HepG2 (cell line): ENCODE measurements around the gene MTF2. TPM values are rescaled to one million over a fixed set of nuclear protein-coding genes. Genes with fewer than 3 reads are reported as not detected.
A peak's percentile ranks its signal among the peaks of the same experiment; 100 is the strongest.

Experiments used
- FOXJ3 ChIP-seq: sonication (generic); formaldehyde crosslinking; IDR thresholded peaks from 2 replicates; pipeline ENCODE4 v1.4.0; 2020; ENCODE audit warnings: missing genetic modification reagents, mild to moderate bottlenecking, borderline replicate concordance
- NR2C2 ChIP-seq: sonication (generic); formaldehyde crosslinking; IDR thresholded peaks from 2 replicates; pipeline ENCODE4 v1.4.0; 2020; ENCODE audit warnings: missing genetic modification reagents, mild to moderate bottlenecking, moderate library complexity, borderline replicate concordance
- PTBP1 ChIP-seq: fragments of 200-400 bp; formaldehyde crosslinking; IDR thresholded peaks from 2 replicates; pipeline ENCODE4 v1.6.1; 2018; ENCODE audit warnings: low read length, low read depth; ENCODE audit not compliant: poor library complexity, severe bottlenecking
- TCF7L2 ChIP-seq: IDR thresholded peaks from 2 replicates; pipeline ENCODE4 v1.6.1; 2011; ENCODE audit warnings: mild to moderate bottlenecking, low read depth, low read length, moderate library complexity
- U2AF1 ChIP-seq: fragments of 200-400 bp; formaldehyde crosslinking; optimal IDR thresholded peaks from 2 replicates; pipeline ENCODE3; 2017; ENCODE audit warnings: mild to moderate bottlenecking, low read depth, low read length
- ZNF282 ChIP-seq: fragments of 450-650 bp; IDR thresholded peaks from 2 replicates; pipeline ENCODE4 v1.6.1; 2018; ENCODE audit not compliant: partially characterized antibody
- ZNF761 ChIP-seq: sonication (generic); formaldehyde crosslinking; conservative IDR thresholded peaks from 2 replicates; pipeline ENCODE4 v1.4.0; 2020; ENCODE audit warnings: mild to moderate bottlenecking, missing genetic modification reagents
- polyA plus RNA-seq, 8 experiments: library from polyadenylated mRNA; depleted of rRNA in 3 of 8; stranded (reverse) in 7 of 8; unstranded in 1 of 8; fragments of >200 nt; fragmentation: Illumina TruSeq in 4 of 8; extraction: Trizol in 4 of 8; gene quantifications; 2 replicates each; pipeline versions ENCODE4 v1.2.1 to v1.2.3, GENCODE V29; 2011 to 2016; ENCODE audit warnings: low read depth in 4 of 8, missing spikeins in 1 of 8, mixed read lengths in 1 of 8; ENCODE audit not compliant: insufficient read depth in 1 of 8
- total RNA-seq, 5 experiments: library from RNA; depleted of rRNA; stranded (reverse); fragments of >200 nt; fragmentation: Illumina TruSeq; extraction: Trizol; gene quantifications; 2 replicates each; pipeline ENCODE4 v1.2.3, GENCODE V29; 2016; ENCODE audit warnings: low read depth in 1 of 5
- TF ChIP-seq, protein P1 (sequence below): sonication (generic); formaldehyde crosslinking; IDR thresholded peaks from 2 replicates; pipeline ENCODE4 v1.4.0; 2020; ENCODE audit warnings: low read depth, missing genetic modification reagents
- TF ChIP-seq, protein P2 (sequence below): sonication (generic); formaldehyde crosslinking; IDR thresholded peaks from 2 replicates; pipeline ENCODE4 v1.5.0; 2020; ENCODE audit warnings: missing genetic modification reagents
- TF ChIP-seq, protein P3 (sequence below): sonication (generic); formaldehyde crosslinking; IDR thresholded peaks from 2 replicates; pipeline ENCODE4 v1.4.0; 2020; ENCODE audit warnings: missing genetic modification reagents
- TF ChIP-seq, protein P4 (sequence below): sonication (generic); formaldehyde crosslinking; IDR thresholded peaks from 2 replicates; pipeline ENCODE4 v1.4.0; 2020; ENCODE audit warnings: missing genetic modification reagents
- TF ChIP-seq, protein P5 (sequence below), 2 experiments: sonication (generic) in 1 of 2; formaldehyde crosslinking in 1 of 2; IDR thresholded peaks; 2 replicates each; pipeline versions ENCODE4 v1.4.0 to v1.6.1; 2016 to 2020; ENCODE audit warnings: borderline replicate concordance in 1 of 2, low read depth in 1 of 2, mild to moderate bottlenecking in 1 of 2, missing genetic modification reagents in 1 of 2
- TF ChIP-seq, protein P6 (sequence below): IDR thresholded peaks from 2 replicates; pipeline ENCODE4 v1.6.1; 2018; ENCODE audit warnings: missing genetic modification reagents, mild to moderate bottlenecking, missing compliant biosample characterization

The MTF2 gene
- total and polyA plus RNA-seq, 2 of the 13 experiments (the other 11 are each of a cell fraction or from before 2014, with no cell fraction given), result 48.7 to 53.9 TPM

DNA sequence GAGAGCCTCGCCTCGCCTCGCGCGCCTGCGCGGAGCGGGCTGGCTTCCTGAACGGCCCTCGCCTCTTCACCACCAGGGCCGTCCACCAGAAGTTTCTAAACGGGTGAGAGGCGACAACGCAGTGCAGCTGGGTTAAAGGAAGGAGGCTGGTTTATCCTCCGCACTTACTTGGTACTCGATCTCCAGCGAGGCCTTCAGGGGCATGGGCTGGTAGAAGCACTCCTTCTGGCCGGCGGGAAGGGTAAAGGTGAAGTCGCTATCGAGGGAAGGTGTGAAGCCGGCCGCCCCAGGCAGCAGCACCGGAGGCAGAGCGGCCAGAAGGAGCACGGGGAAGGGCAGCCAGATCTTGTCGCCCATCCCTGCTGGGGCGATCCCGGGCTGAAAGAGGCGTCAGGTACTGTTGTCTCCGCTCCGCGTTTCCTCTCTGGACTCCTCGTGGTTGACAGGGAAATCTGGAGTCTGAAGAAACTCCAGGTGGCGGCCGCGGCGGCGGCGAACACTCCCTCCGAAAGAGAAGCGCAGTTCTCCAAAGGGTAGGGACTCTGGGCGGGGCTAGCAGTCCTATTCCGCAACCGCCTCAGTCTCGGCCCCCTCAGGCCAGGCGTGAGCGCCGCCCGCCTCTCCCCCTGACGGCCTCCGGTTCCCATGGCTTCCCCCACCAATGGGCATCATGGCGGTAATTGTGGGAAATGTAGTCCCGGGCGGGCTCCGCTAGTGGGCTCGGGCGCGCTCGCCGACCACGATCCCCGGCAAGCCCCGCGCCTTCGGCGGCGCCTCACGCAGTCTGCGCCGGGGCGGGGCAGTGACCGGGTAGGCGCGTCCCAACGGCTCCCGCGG, 101.0 kb downstream of the MTF2 start, which contains the start of gene TMED5 (continued):
- TF ChIP-seq FOXJ3 (peak; percentile 69; the same call in 1 of the 2 replicates), PTBP1 (no peak), NR2C2 (CRISPR knock-in tag) (peak; percentile 74; the same call in 1 of the 2 replicates), U2AF1 (no peak), TCF7L2 (no peak), ZNF282 (no peak), ZNF761 (CRISPR knock-in tag) (no peak)
- TF ChIP-seq, protein P1, sequence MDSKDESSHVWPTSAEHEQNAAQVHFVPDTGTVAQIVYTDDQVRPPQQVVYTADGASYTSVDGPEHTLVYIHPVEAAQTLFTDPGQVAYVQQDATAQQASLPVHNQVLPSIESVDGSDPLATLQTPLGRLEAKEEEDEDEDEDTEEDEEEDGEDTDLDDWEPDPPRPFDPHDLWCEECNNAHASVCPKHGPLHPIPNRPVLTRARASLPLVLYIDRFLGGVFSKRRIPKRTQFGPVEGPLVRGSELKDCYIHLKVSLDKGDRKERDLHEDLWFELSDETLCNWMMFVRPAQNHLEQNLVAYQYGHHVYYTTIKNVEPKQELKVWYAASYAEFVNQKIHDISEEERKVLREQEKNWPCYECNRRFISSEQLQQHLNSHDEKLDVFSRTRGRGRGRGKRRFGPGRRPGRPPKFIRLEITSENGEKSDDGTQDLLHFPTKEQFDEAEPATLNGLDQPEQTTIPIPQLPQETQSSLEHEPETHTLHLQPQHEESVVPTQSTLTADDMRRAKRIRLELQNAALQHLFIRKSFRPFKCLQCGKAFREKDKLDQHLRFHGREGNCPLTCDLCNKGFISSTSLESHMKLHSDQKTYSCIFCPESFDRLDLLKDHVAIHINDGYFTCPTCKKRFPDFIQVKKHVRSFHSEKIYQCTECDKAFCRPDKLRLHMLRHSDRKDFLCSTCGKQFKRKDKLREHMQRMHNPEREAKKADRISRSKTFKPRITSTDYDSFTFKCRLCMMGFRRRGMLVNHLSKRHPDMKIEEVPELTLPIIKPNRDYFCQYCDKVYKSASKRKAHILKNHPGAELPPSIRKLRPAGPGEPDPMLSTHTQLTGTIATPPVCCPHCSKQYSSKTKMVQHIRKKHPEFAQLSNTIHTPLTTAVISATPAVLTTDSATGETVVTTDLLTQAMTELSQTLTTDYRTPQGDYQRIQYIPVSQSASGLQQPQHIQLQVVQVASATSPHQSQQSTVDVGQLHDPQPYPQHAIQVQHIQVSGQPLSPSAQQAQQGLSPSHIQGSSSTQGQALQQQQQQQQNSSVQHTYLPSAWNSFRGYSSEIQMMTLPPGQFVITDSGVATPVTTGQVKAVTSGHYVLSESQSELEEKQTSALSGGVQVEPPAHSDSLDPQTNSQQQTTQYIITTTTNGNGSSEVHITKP (CRISPR knock-in tag), result no peak; the same call in 1 of the 2 replicates
- TF ChIP-seq, protein P2, sequence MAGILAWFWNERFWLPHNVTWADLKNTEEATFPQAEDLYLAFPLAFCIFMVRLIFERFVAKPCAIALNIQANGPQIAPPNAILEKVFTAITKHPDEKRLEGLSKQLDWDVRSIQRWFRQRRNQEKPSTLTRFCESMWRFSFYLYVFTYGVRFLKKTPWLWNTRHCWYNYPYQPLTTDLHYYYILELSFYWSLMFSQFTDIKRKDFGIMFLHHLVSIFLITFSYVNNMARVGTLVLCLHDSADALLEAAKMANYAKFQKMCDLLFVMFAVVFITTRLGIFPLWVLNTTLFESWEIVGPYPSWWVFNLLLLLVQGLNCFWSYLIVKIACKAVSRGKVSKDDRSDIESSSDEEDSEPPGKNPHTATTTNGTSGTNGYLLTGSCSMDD (CRISPR knock-in tag), result no peak
- TF ChIP-seq, protein P3, sequence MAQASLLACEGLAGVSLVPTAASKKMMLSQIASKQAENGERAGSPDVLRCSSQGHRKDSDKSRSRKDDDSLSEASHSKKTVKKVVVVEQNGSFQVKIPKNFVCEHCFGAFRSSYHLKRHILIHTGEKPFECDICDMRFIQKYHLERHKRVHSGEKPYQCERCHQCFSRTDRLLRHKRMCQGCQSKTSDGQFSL (CRISPR knock-in tag), result peak; percentile 45; the same call in 1 of the 2 replicates
- TF ChIP-seq, protein P4, sequence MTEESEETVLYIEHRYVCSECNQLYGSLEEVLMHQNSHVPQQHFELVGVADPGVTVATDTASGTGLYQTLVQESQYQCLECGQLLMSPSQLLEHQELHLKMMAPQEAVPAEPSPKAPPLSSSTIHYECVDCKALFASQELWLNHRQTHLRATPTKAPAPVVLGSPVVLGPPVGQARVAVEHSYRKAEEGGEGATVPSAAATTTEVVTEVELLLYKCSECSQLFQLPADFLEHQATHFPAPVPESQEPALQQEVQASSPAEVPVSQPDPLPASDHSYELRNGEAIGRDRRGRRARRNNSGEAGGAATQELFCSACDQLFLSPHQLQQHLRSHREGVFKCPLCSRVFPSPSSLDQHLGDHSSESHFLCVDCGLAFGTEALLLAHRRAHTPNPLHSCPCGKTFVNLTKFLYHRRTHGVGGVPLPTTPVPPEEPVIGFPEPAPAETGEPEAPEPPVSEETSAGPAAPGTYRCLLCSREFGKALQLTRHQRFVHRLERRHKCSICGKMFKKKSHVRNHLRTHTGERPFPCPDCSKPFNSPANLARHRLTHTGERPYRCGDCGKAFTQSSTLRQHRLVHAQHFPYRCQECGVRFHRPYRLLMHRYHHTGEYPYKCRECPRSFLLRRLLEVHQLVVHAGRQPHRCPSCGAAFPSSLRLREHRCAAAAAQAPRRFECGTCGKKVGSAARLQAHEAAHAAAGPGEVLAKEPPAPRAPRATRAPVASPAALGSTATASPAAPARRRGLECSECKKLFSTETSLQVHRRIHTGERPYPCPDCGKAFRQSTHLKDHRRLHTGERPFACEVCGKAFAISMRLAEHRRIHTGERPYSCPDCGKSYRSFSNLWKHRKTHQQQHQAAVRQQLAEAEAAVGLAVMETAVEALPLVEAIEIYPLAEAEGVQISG, result peak; percentile 87
- TF ChIP-seq, protein P5, sequence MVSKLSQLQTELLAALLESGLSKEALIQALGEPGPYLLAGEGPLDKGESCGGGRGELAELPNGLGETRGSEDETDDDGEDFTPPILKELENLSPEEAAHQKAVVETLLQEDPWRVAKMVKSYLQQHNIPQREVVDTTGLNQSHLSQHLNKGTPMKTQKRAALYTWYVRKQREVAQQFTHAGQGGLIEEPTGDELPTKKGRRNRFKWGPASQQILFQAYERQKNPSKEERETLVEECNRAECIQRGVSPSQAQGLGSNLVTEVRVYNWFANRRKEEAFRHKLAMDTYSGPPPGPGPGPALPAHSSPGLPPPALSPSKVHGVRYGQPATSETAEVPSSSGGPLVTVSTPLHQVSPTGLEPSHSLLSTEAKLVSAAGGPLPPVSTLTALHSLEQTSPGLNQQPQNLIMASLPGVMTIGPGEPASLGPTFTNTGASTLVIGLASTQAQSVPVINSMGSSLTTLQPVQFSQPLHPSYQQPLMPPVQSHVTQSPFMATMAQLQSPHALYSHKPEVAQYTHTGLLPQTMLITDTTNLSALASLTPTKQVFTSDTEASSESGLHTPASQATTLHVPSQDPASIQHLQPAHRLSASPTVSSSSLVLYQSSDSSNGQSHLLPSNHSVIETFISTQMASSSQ (IDR thresholded peaks at IDR 0.05; ENCODE audit: low read depth), result no peak
- TF ChIP-seq, protein P5 (CRISPR knock-in tag; IDR thresholded peaks at IDR 0.05; ENCODE audit: borderline replicate concordance), result peak; percentile 62; the same call in 1 of the 2 replicates
- TF ChIP-seq, protein P6, sequence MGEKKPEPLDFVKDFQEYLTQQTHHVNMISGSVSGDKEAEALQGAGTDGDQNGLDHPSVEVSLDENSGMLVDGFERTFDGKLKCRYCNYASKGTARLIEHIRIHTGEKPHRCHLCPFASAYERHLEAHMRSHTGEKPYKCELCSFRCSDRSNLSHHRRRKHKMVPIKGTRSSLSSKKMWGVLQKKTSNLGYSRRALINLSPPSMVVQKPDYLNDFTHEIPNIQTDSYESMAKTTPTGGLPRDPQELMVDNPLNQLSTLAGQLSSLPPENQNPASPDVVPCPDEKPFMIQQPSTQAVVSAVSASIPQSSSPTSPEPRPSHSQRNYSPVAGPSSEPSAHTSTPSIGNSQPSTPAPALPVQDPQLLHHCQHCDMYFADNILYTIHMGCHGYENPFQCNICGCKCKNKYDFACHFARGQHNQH (CRISPR knock-in tag), result peak; percentile 39; the same call in 1 of the 2 replicates
